RWPE1 (cell line): ENCODE data around the gene CDK12.
A peak's percentile ranks its signal among the peaks of the same experiment; 100 is the strongest.
"Not testable (repeated sequence)": the region's sequence is repeated elsewhere in the genome, so short reads cannot be mapped to it uniquely, and the experiment has no call there.

Experiments used
- CTCF ChIA-PET: fragments of 350-600 bp; sonication (Branson Sonifier 250); formaldehyde crosslinking; extraction: SDS; loops from one replicate; lab custom pipeline; 2021; lab: Yijun Ruan, JAX
- POLR2A ChIA-PET: fragments of 400-600 bp; formaldehyde crosslinking; extraction: SDS; loops from one replicate; lab custom pipeline; 2020; ENCODE audit warnings: antibody characterized with exemption; ENCODE audit not compliant: low non-redundant PET; lab: Yijun Ruan, JAX
- DNase-seq: peaks from one replicate; pipeline ENCODE4 v3.0.0; 2012; ENCODE audit warnings: low spot score
- H3K27ac ChIP-seq: fragments of 450-650 bp; 2 replicates; pipeline ENCODE4 v1.5.1; 2017
- CTCF ChIP-seq: fragments of 450-650 bp; conservative IDR thresholded peaks from 2 replicates; pipeline ENCODE4 v1.5.1; 2017; ENCODE audit warnings: low read depth, mild to moderate bottlenecking

The CDK12 gene

GRCh38 chr17:39461113-39461925 is at the start of gene CDK12:
CDK12 (plus strand) TSS chr17:39461486; CDS start chr17:39462072, 586 bp downstream.
- ChIA-PET CTCF (interaction anchor here (0.5 kb wide), 1 partner anchor 209 kb away, joined by 3 read pairs; no protein-coding TSS in a partner anchor), POLR2A (interaction anchor here (0.6 to 2.1 kb wide), 3 partner anchors 10 to 996 kb away, joined by 3 to 12 read pairs (median 3); partner anchors contain the start of gene MED1)
- H3K27ac ChIP-seq = peak within 1 kb of the TSS; percentile 95
- no peak for TF ChIP-seq CTCF
- peak; percentile 99 for DNase-seq

GRCh38 chr17:39416141-39416540 is 45.1 kb upstream of the CDK12 start:
- ChIA-PET CTCF (no interaction called here), POLR2A (no interaction called here)
- no peak for TF ChIP-seq CTCF
- H3K27ac ChIP-seq = no peak overlapping the region
- no peak for DNase-seq

GRCh38 chr17:39429600-39429999 is 31.7 kb upstream of the CDK12 start:
- ChIA-PET CTCF (interaction anchor here (0.6 kb wide), 1 partner anchor 160 kb away, joined by 7 read pairs; no protein-coding TSS in a partner anchor), POLR2A (no interaction called here)
- no peak for TF ChIP-seq CTCF
- no peak overlapping the region for H3K27ac ChIP-seq
- no peak for DNase-seq

- H3K27ac ChIP-seq, POLR2A ChIA-PET, CTCF ChIA-PET, DNase-seq: not testable (repeated sequence)
Observed at GRCh38 chr17:39439868-39440267, 21.4 kb upstream of the CDK12 start.

- CTCF ChIA-PET = no interaction called here
- no peak overlapping the region for H3K27ac ChIP-seq
- DNase-seq = no peak
- POLR2A ChIA-PET = no interaction called here
- TF ChIP-seq CTCF = no peak
Observed at GRCh38 chr17:39443326-39443725, 18.0 kb upstream of the CDK12 start.

GRCh38 chr17:39447561-39447960 is 13.7 kb upstream of the CDK12 start:
- ChIA-PET CTCF (no interaction called here), POLR2A (no interaction called here)
- no peak overlapping the region for H3K27ac ChIP-seq
- no peak for DNase-seq
- TF ChIP-seq CTCF = no peak

- ChIA-PET CTCF (interaction anchor here (0.7 kb wide), 1 partner anchor 164 kb away, joined by 3 read pairs; no protein-coding TSS in a partner anchor), POLR2A (interaction anchor here (0.6 kb wide), 1 partner anchor 107 kb away, joined by 5 read pairs; no protein-coding TSS in a partner anchor)
- TF ChIP-seq CTCF = no peak
- no peak overlapping the region for H3K27ac ChIP-seq
- no peak for DNase-seq
Observed at GRCh38 chr17:39450051-39450450, 11.2 kb upstream of the CDK12 start.
